ENCODE measurements around the gene PRKAA2. TPM values are rescaled to one million over a fixed set of nuclear protein-coding genes. Genes with fewer than 3 reads are reported as not detected.

Gene PRKAA2
- total RNA-seq, 1 experiment from 2014 or later: 3.5 TPM

DNA sequence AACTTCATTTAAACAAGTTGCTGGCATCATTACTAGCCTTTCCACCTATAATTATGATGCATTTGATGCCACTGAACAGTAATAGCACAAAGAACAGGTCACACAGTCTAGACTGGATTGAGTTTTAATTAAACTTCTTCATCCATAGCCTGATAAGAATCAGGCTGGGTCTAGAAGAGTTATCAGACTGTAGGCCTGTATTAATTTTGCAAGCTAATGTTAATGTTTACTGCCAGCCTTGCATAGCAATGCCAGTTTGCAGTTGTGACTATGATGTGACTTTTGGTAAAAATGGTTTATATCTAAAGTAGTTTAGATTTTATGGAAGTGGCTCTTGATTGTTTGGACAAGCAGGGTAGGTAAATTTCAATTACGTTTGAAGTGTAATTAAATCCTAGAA, 68.0 kb downstream of the PRKAA2 start:
- no peak for DNase-seq (ENCODE audit: low spot score)

DNA sequence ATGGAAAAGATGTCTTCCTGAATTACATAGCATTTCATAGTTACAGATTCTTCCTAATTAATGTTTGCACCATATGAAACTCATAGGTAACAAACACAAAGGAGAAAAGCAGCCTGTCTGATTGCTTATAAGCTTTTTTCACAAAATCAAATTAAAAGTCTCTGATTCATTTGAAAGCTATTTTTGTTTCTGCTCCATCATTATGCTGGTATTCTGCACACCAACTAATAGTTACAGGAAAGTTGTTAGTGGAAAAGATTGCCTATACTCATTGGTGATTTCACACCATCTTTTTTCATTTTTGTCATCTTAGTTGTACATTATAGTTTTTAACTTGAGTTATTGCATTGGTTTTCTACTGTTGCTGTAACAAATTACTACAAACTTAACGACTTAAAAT, 70.0 kb downstream of the PRKAA2 start:
- DNase-seq (ENCODE audit: low spot score): no peak

DNA sequence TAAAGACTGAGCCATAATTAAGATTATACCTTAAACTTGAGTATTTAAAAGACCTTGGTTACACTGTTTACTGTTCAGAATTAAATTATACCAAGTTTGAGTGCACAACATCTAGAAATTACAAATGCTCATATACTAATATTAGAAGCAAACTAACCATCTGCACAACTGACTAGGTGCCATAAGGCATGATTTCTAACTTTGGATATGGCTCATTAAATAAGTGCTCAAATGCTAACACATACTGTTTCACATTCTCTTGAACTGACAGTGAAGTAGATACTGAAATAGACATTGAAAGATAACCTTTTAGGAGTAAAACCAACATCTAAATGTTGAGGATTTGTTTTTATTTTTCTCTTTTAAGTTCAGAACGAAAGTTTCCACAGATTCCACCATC, 74.1 kb downstream of the PRKAA2 start:
- no peak for DNase-seq (ENCODE audit: low spot score)

- DNase-seq (ENCODE audit: low spot score): no peak
Observed at GRCh38 chr1:56726706-56727105, 81.6 kb downstream of the PRKAA2 start.

- no peak for DNase-seq (ENCODE audit: low spot score)
Observed at GRCh38 chr1:56728964-56729363, 83.8 kb downstream of the PRKAA2 start.

DNA sequence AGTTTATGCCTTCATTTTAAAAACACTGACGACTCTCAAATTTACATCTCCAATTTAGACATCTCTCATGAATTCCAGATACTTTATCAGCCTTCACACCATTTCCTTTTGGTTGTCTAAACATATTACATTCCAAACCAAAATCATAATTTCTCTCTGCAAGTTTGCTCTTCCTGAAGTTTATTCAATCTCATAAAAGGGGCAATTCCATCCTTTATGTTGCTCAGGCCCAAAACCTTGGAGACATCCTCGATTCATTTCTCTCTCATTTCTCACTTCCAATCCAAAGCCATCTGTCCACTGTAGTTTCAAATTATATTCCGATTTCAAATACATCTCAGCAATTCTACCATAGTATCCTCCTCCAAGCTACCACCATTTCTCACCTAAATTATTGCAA, 100.1 kb downstream of the PRKAA2 start:
- DNase-seq (ENCODE audit: low spot score): no peak

- no peak for DNase-seq (ENCODE audit: low spot score)
Observed at GRCh38 chr1:56754708-56755479, 109.8 kb downstream of the PRKAA2 start.

DNA sequence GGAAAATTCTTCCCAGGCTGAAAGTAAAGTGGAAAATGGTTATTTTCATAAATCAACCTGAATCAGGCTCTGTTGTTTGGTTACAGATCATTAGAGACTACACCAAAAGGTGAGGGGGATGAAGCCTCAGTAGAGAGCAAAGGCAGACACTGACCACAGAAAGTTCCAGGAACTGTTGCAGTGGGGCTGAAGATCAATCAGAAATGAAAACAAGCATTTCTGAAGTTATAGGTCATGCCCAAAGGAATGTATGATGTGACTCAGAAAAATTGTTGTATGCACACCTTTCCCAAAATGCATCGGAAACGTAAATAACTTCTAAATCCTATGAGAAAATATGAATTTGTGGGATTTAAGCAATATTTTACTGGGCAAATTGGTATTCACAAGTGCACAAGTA, 110.8 kb downstream of the PRKAA2 start:
- DNase-seq (ENCODE audit: low spot score): no peak

DNA sequence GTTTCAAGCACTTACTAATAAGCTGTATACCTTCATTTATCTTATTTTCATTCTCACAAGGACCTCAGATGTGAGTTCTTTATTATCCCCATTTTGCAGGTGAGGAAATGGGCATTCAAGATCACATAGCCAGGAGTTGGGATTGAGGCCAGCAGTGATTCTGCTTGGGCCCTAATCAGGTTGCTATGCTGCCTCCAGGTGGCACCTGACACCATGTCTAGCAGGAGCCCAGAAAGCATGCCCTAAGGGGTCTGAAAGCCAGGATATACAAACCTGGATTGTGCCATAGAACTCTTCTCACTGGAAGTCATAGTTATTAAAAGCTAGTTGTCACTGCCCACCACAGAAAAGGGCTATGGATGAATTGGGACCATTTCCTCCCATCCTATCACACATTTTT, 113.0 kb downstream of the PRKAA2 start:
- peak; percentile 15 for DNase-seq (ENCODE audit: low spot score)

DNA sequence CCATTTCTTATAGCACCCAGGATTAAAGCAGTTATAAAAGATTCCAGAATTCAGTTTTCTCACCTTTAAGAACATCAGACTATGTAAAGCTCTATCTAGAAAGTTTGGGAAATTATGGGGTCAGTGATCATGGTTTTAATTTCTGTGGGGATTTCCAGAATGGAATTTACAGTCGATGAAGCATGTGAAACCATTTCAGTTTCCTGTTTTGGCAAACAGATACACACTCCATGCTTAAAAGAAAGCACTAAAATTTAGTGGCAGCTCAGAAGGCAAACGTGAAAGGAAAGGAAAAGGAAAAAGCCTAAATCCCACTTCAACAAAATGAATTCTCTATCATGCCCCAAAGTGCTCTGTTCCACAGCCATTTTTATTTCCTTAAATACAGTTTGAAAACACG, 113.7 kb downstream of the PRKAA2 start:
- DNase-seq (ENCODE audit: low spot score): no peak

Other genes with a start within 250 kb of the PRKAA2 start
- gene PLPP3, start 65.8 kb upstream of the PRKAA2 start, total RNA-seq (2014; rRNA removed; shearing (Covaris generic)): 5.8 and 7.9 TPM in 2 replicates
- gene FYB2, start 174.1 kb downstream of the PRKAA2 start, total RNA-seq (2014; rRNA removed; shearing (Covaris generic)): not detected in 2 replicates
- not detected in 2 replicates for gene C8A, start 209.5 kb downstream of the PRKAA2 start, total RNA-seq (2014; rRNA removed; shearing (Covaris generic))

Measured in H4 (cell line).